Body of pancreas (tissue), 4 donors: Measurements from ENCODE around the gene TOR2A.
A peak's percentile ranks its signal among the peaks of the same experiment; 100 is the strongest.

Source experiments
- CTCF ChIP-seq, 7 experiments: fragments of 450-650 bp in 4 of 7; fragments of 200-600 bp in 3 of 7; sonication (generic) in 3 of 7; IDR thresholded peaks; one replicate each; pipeline ENCODE4 v1.5.1; 2016 to 2019; ENCODE audit warnings: antibody characterized with exemption in 7 of 7
- POLR2A ChIP-seq, 3 donors: fragments of 450-650 bp; IDR thresholded peaks; one replicate each; pipeline ENCODE4 v1.6.1; 2016; ENCODE audit warnings: antibody characterized with exemption in 3 of 3, mild to moderate bottlenecking in 2 of 3

- TF ChIP-seq CTCF (IDR thresholded peaks at IDR 0.05) (peak; percentile 92 to 99 (median 99)), POLR2A (IDR thresholded peaks at IDR 0.05) (peak; percentile 77 to 80 (median 77))
These were observed at the start of gene TOR2A for GRCh38 chr9:127734747-127735529.
